IMR-90 (cell line): Measurements from ENCODE around the gene SAPCD1.

Experiments
- BHLHE40 ChIP-seq: fragments of 150-350 bp; IDR thresholded peaks from 2 replicates; pipeline ENCODE4 v1.6.1; 2016; ENCODE audit warnings: mild to moderate bottlenecking, low read depth, low read length
- CEBPB ChIP-seq: IDR thresholded peaks from 2 replicates; pipeline ENCODE4 v1.6.1; 2012; ENCODE audit warnings: low read depth, low read length, improper control_type of control experiment
- CHD1 ChIP-seq: IDR thresholded peaks from 2 replicates; pipeline ENCODE4 v1.6.1; 2012; ENCODE audit warnings: low read depth, low read length, improper control_type of control experiment
- FOS ChIP-seq: fragments of 150-350 bp; IDR thresholded peaks from 2 replicates; pipeline ENCODE4 v1.6.1; 2016; ENCODE audit warnings: low read depth, low read length
- MAFK ChIP-seq: IDR thresholded peaks from 2 replicates; pipeline ENCODE4 v1.6.1; 2012; ENCODE audit warnings: low read depth, low read length, improper control_type of control experiment
- MAZ ChIP-seq: IDR thresholded peaks from 2 replicates; pipeline ENCODE4 v1.6.1; 2012; ENCODE audit warnings: low read depth, mild to moderate bottlenecking, low read length, improper control_type of control experiment, moderate library complexity, borderline replicate concordance
- MXI1 ChIP-seq: IDR thresholded peaks from 2 replicates; pipeline ENCODE4 v1.6.1; 2012; ENCODE audit warnings: low read depth, mild to moderate bottlenecking, low read length, moderate library complexity, borderline replicate concordance
- POLR2A ChIP-seq: IDR thresholded peaks from 2 replicates; pipeline ENCODE4 v1.6.1; 2012; ENCODE audit warnings: mild to moderate bottlenecking, low read depth, low read length
- RAD21 ChIP-seq: IDR thresholded peaks from 2 replicates; pipeline ENCODE4 v1.6.1; 2012; ENCODE audit warnings: low read length, improper control_type of control experiment
- SMC3 ChIP-seq: fragments of 150-350 bp; IDR thresholded peaks from 2 replicates; pipeline ENCODE4 v1.6.1; 2016; ENCODE audit warnings: low read depth, mild to moderate bottlenecking, antibody characterized with exemption, low read length, moderate library complexity
- TF ChIP-seq, protein P1 (sequence below): conservative IDR thresholded peaks from 2 replicates; pipeline ENCODE4 v1.5.1; 2012; ENCODE audit warnings: mild to moderate bottlenecking, low read depth, low read length, improper control_type of control experiment
- TF ChIP-seq, protein P2 (sequence below): fragments of 150-350 bp; IDR thresholded peaks from 2 replicates; pipeline ENCODE4 v1.6.1; 2016; ENCODE audit warnings: low read depth, mild to moderate bottlenecking, low read length, moderate library complexity, borderline replicate concordance
- TF ChIP-seq, protein P3 (sequence below): fragments of 150-350 bp; IDR thresholded peaks from 2 replicates; pipeline ENCODE4 v1.6.1; 2017; ENCODE audit warnings: mild to moderate bottlenecking, antibody characterized with exemption, low read length, low read depth

DNA sequence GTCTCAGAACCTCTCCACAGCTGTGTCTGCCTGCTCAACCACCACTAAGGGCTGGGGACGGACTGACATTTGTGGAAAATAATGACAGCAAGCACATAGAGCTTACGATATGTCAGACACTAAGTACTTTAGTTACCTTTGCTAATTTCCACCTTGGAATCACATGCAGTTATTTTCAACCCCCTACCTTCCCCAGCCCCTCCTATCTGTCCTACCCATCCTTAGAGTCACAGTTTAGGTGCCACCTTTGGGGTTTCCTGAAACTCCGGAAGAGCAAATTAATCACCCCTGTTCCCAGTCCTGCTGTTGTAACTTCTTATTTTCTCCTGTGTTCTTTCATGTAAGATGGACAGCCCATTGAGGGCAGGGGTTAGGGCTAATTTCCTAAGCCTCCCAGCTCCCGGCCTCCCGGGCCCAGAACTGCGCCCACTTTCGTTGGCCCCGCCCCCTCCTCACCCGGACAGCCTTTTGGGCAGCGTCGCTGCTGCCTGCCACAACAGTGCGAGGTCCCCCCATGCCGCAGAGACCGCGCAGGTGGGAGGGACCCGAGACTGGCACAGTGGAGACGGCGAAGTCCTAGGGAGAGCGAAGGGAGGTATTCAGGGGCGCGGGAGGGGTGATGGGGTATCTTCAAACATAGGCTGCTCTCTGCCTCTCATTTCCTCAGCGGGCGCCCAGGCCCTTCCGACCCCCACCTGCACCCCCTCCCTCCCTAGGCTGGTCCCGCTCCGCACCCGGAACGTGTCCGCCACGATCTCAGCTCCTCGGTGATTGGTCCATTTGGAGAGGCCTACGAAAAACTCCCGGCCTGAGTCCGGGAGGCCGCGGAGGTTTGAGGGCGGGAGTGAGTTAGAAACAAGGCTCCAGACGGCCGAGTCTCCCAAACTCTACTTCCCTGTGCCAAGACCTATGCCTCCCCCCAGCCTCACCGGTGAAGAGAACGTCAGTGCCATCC, 34.5 kb upstream of the SAPCD1 start:
- TF ChIP-seq, protein P1, sequence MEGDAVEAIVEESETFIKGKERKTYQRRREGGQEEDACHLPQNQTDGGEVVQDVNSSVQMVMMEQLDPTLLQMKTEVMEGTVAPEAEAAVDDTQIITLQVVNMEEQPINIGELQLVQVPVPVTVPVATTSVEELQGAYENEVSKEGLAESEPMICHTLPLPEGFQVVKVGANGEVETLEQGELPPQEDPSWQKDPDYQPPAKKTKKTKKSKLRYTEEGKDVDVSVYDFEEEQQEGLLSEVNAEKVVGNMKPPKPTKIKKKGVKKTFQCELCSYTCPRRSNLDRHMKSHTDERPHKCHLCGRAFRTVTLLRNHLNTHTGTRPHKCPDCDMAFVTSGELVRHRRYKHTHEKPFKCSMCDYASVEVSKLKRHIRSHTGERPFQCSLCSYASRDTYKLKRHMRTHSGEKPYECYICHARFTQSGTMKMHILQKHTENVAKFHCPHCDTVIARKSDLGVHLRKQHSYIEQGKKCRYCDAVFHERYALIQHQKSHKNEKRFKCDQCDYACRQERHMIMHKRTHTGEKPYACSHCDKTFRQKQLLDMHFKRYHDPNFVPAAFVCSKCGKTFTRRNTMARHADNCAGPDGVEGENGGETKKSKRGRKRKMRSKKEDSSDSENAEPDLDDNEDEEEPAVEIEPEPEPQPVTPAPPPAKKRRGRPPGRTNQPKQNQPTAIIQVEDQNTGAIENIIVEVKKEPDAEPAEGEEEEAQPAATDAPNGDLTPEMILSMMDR = no peak
- TF ChIP-seq, protein P2, sequence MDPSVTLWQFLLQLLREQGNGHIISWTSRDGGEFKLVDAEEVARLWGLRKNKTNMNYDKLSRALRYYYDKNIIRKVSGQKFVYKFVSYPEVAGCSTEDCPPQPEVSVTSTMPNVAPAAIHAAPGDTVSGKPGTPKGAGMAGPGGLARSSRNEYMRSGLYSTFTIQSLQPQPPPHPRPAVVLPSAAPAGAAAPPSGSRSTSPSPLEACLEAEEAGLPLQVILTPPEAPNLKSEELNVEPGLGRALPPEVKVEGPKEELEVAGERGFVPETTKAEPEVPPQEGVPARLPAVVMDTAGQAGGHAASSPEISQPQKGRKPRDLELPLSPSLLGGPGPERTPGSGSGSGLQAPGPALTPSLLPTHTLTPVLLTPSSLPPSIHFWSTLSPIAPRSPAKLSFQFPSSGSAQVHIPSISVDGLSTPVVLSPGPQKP = no peak
- TF ChIP-seq BHLHE40 (no peak), CEBPB (no peak), POLR2A (no peak), MXI1 (no peak), CHD1 (no peak), RAD21 (no peak), SMC3 (no peak), MAFK (no peak), MAZ (no peak), FOS (no peak)
- TF ChIP-seq, protein P3, sequence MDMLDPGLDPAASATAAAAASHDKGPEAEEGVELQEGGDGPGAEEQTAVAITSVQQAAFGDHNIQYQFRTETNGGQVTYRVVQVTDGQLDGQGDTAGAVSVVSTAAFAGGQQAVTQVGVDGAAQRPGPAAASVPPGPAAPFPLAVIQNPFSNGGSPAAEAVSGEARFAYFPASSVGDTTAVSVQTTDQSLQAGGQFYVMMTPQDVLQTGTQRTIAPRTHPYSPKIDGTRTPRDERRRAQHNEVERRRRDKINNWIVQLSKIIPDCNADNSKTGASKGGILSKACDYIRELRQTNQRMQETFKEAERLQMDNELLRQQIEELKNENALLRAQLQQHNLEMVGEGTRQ = no peak
